Activated CD4-positive, CD25-positive, alpha-beta regulatory T cell treated with anti-CD3 and anti-CD28 coated beads, Interleukin-2, amount 50 U/mL, for 16 hours (primary cell): ENCODE data around the gene DUSP16.
"Not testable (repeated sequence)": the region's sequence is repeated elsewhere in the genome, so short reads cannot be mapped to it uniquely, and the experiment has no call there.

Experiments used
- DNase-seq: peaks from one replicate; pipeline ENCODE4 v3.0.0-alpha.2; 2020; ENCODE audit warnings: low read depth, low spot score

Gene DUSP16

GRCh38 chr12:12522657-12523056, 40.0 kb downstream of the DUSP16 start:
- DNase-seq = not testable (repeated sequence)

- DNase-seq = no peak
Measured at GRCh38 chr12:12521888-12522287, 40.8 kb downstream of the DUSP16 start.

- DNase-seq = no peak
Measured at GRCh38 chr12:12521044-12521485, 41.6 kb downstream of the DUSP16 start.

- no peak for DNase-seq
Measured at GRCh38 chr12:12520273-12520672, 42.4 kb downstream of the DUSP16 start.

- DNase-seq = no peak
Measured at GRCh38 chr12:12519354-12519998, 43.2 kb downstream of the DUSP16 start.

GRCh38 chr12:12518919-12519318, 43.7 kb downstream of the DUSP16 start:
- no peak for DNase-seq

- DNase-seq = no peak
Measured at GRCh38 chr12:12518464-12518845, 44.2 kb downstream of the DUSP16 start.

- no peak for DNase-seq
Measured at GRCh38 chr12:12513416-12514006, 49.2 kb downstream of the DUSP16 start.

GRCh38 chr12:12511895-12512711, 50.6 kb downstream of the DUSP16 start:
- DNase-seq = no peak

- no peak for DNase-seq
Measured at GRCh38 chr12:12511021-12511783, 51.5 kb downstream of the DUSP16 start.

- no peak for DNase-seq
Measured at GRCh38 chr12:12510551-12510950, 52.1 kb downstream of the DUSP16 start.

GRCh38 chr12:12510141-12510540, 52.5 kb downstream of the DUSP16 start:
- DNase-seq = no peak

- no peak for DNase-seq
Measured at GRCh38 chr12:12508612-12509011, 54.1 kb downstream of the DUSP16 start.

GRCh38 chr12:12507121-12507520, 55.5 kb downstream of the DUSP16 start:
- DNase-seq = no peak

GRCh38 chr12:12506496-12506890, 56.2 kb downstream of the DUSP16 start:
- DNase-seq = no peak

- DNase-seq = no peak
Measured at GRCh38 chr12:12505544-12506495, 56.8 kb downstream of the DUSP16 start.

GRCh38 chr12:12503384-12504078, 59.1 kb downstream of the DUSP16 start:
- DNase-seq = no peak

- no peak for DNase-seq
Measured at GRCh38 chr12:12502815-12503151, 59.9 kb downstream of the DUSP16 start.

GRCh38 chr12:12502130-12502814, 60.4 kb downstream of the DUSP16 start:
- DNase-seq = not testable (repeated sequence)

GRCh38 chr12:12501121-12501520, 61.5 kb downstream of the DUSP16 start:
- no peak for DNase-seq
